Thyroid gland (tissue), 4 donors: ENCODE measurements around the gene PCDH11Y.
"Not testable (repeated sequence)": the region's sequence is repeated elsewhere in the genome, so short reads cannot be mapped to it uniquely, and the experiment has no call there.

ENCODE experiments used
- CTCF ChIP-seq, 6 experiments: fragments of 200-600 bp in 3 of 6; fragments of 450-650 bp in 3 of 6; sonication (generic) in 3 of 6; IDR thresholded peaks; one replicate each; pipeline ENCODE4 v1.5.1; 2016 to 2019; ENCODE audit warnings: antibody characterized with exemption in 6 of 6, mild to moderate bottlenecking in 2 of 6, inconsistent platforms in 1 of 6, moderate library complexity in 1 of 6
- POLR2A ChIP-seq, 2 donors: fragments of 450-650 bp; IDR thresholded peaks; one replicate each; pipeline ENCODE4 v1.6.1; 2017; ENCODE audit warnings: antibody characterized with exemption in 2 of 2, mild to moderate bottlenecking in 2 of 2, moderate library complexity in 1 of 2

- not testable (repeated sequence) for TF ChIP-seq POLR2A, CTCF (IDR thresholded peaks at IDR 0.05)
Measured at GRCh38 chrY:5679265-5679664, 679.2 kb downstream of the PCDH11Y start.
